MM.1S (cell line): Measurements from ENCODE around the gene LYRM4.
"Not testable (repeated sequence)": the region's sequence is repeated elsewhere in the genome, so short reads cannot be mapped to it uniquely, and the experiment has no call there.

Experiments
- DNase-seq: peaks from one replicate; pipeline ENCODE4 v3.0.0-alpha.2; 2015
- H2AFZ ChIP-seq: fragments of 300-600 bp; sonication (generic); 2 replicates; pipeline ENCODE4 v1.6.0; 2016; ENCODE audit warnings: antibody characterized with exemption, low read length
- H3F3A ChIP-seq: fragments of 300-600 bp; sonication (generic); 2 replicates; pipeline ENCODE4 v1.6.1; 2016; ENCODE audit warnings: mild to moderate bottlenecking, antibody characterized with exemption, low read length, moderate library complexity, mixed read lengths; ENCODE audit not compliant: insufficient read depth
- H3K27ac ChIP-seq: fragments of 300-600 bp; sonication (generic); 2 replicates; pipeline ENCODE4 v1.5.1; 2016; ENCODE audit warnings: mild to moderate bottlenecking, low read length
- H3K27me3 ChIP-seq: fragments of 300-600 bp; sonication (generic); replicated peaks from 2 replicates; pipeline ENCODE4 v1.6.0; 2016; ENCODE audit warnings: low read length; ENCODE audit not compliant: insufficient read depth
- H3K36me3 ChIP-seq: fragments of 300-600 bp; sonication (generic); replicated peaks from 2 replicates; pipeline ENCODE4 v1.6.1; 2016; ENCODE audit warnings: mild to moderate bottlenecking, low read length, mixed read lengths; ENCODE audit not compliant: insufficient read depth
- H3K4me1 ChIP-seq: fragments of 300-600 bp; sonication (generic); 2 replicates; pipeline ENCODE4 v1.6.1; 2016; ENCODE audit warnings: low read length, mixed read lengths
- H3K4me2 ChIP-seq: fragments of 300-600 bp; sonication (generic); 2 replicates; pipeline ENCODE4 v1.6.0; 2016; ENCODE audit warnings: low read depth, low read length
- H3K4me3 ChIP-seq: fragments of 300-600 bp; sonication (generic); 2 replicates; pipeline ENCODE4 v1.5.1; 2016; ENCODE audit warnings: low read length, mixed read lengths
- H3K79me2 ChIP-seq: fragments of 300-600 bp; sonication (generic); 2 replicates; pipeline ENCODE4 v1.6.1; 2016; ENCODE audit warnings: mixed run types, low read length, mixed read lengths
- H3K9ac ChIP-seq: fragments of 300-600 bp; sonication (generic); 2 replicates; pipeline ENCODE4 v1.6.1; 2016; ENCODE audit warnings: low read length, mixed read lengths
- H3K9me2 ChIP-seq: fragments of 300-600 bp; sonication (generic); replicated peaks from 2 replicates; pipeline ENCODE4 v1.6.1; 2016; ENCODE audit warnings: mild to moderate bottlenecking, low read length, mixed read lengths; ENCODE audit not compliant: insufficient read depth
- H3K9me3 ChIP-seq: fragments of 300-600 bp; sonication (generic); replicated peaks from 2 replicates; pipeline ENCODE4 v1.6.1; 2016; ENCODE audit warnings: mild to moderate bottlenecking, low read length, mixed read lengths; ENCODE audit not compliant: insufficient read depth
- H4K20me1 ChIP-seq: fragments of 300-600 bp; sonication (generic); 2 replicates; pipeline ENCODE4 v1.6.1; 2016; ENCODE audit warnings: mild to moderate bottlenecking, low read length, moderate library complexity, mixed read lengths; ENCODE audit not compliant: insufficient read depth
- CTCF ChIP-seq: fragments of 300-600 bp; sonication (generic); IDR thresholded peaks from 2 replicates; pipeline ENCODE4 v1.5.1; 2016; ENCODE audit warnings: antibody characterized with exemption, low read length, mixed read lengths
- EZH2 ChIP-seq: fragments of 300-600 bp; sonication (generic); optimal IDR thresholded peaks from 2 replicates; pipeline ENCODE3; 2017; ENCODE audit warnings: low read depth, mild to moderate bottlenecking, antibody characterized with exemption, low read length, mixed read lengths
- EZH2phosphoT487 ChIP-seq: fragments of 300-600 bp; sonication (generic); IDR thresholded peaks from 2 replicates; pipeline ENCODE4 v1.6.1; 2018; ENCODE audit warnings: antibody characterized with exemption, low read length

Gene LYRM4

GRCh38 chr6:5121479-5121878, 139.3 kb downstream of the LYRM4 start:
- no peaks in the 10 kb centered on the region for H3K36me3 ChIP-seq
- no peaks in the 10 kb centered on the region for H3K9me2 ChIP-seq
- no peak overlapping the region for H2AFZ ChIP-seq
- no peaks in the 10 kb centered on the region for H3K4me1 ChIP-seq
- TF ChIP-seq EZH2phosphoT487 (no peak), CTCF (no peak), EZH2 (no peak)
- H3K4me3 ChIP-seq, result no peak overlapping the region
- no peak overlapping the region for H3K27ac ChIP-seq
- no peaks in the 10 kb centered on the region for H3K79me2 ChIP-seq
- H3F3A ChIP-seq, result no peaks in the 10 kb centered on the region
- no peaks in the 10 kb centered on the region for H3K9me3 ChIP-seq
- DNase-seq, result no peak
- H3K27me3 ChIP-seq, result no peaks in the 10 kb centered on the region
- H4K20me1 ChIP-seq, result no peaks in the 10 kb centered on the region
- no peak overlapping the region for H3K9ac ChIP-seq
- no peak overlapping the region for H3K4me2 ChIP-seq

- H3K27ac ChIP-seq, H3K36me3 ChIP-seq, H3K79me2 ChIP-seq, H3K9ac ChIP-seq, H3K4me1 ChIP-seq, H3K4me2 ChIP-seq, H3K27me3 ChIP-seq, H3K9me2 ChIP-seq, H3F3A ChIP-seq, H3K4me3 ChIP-seq, H3K9me3 ChIP-seq, H4K20me1 ChIP-seq, H2AFZ ChIP-seq, DNase-seq: not testable (repeated sequence)
Measured at GRCh38 chr6:5120543-5120942, 140.2 kb downstream of the LYRM4 start.

GRCh38 chr6:5120011-5120410, 140.7 kb downstream of the LYRM4 start:
- Histone ChIP-seq H3F3A (no peaks in the 10 kb centered on the region), H4K20me1 (no peaks in the 10 kb centered on the region), H3K4me2 (no peak overlapping the region), H3K79me2 (no peaks in the 10 kb centered on the region), H3K27me3 (no peaks in the 10 kb centered on the region), H3K27ac (no peak overlapping the region), H3K36me3 (no peaks in the 10 kb centered on the region), H3K4me3 (no peak overlapping the region), H2AFZ (no peak overlapping the region), H3K4me1 (no peaks in the 10 kb centered on the region), H3K9me2 (no peaks in the 10 kb centered on the region), H3K9ac (no peak overlapping the region), H3K9me3 (no peaks in the 10 kb centered on the region)
- no peak for TF ChIP-seq EZH2
- no peak for TF ChIP-seq CTCF
- TF ChIP-seq EZH2phosphoT487, result no peak
- no peak for DNase-seq

- Histone ChIP-seq H3K4me2 (no peak overlapping the region), H3K36me3 (no peaks in the 10 kb centered on the region), H4K20me1 (no peaks in the 10 kb centered on the region), H2AFZ (no peak overlapping the region), H3F3A (no peaks in the 10 kb centered on the region), H3K4me1 (no peaks in the 10 kb centered on the region), H3K27me3 (no peaks in the 10 kb centered on the region), H3K27ac (no peak overlapping the region), H3K9ac (no peak overlapping the region), H3K9me3 (no peaks in the 10 kb centered on the region), H3K4me3 (no peak overlapping the region), H3K9me2 (no peaks in the 10 kb centered on the region), H3K79me2 (no peaks in the 10 kb centered on the region)
- TF ChIP-seq CTCF (no peak), EZH2 (no peak), EZH2phosphoT487 (no peak)
- DNase-seq, result no peak
Measured at GRCh38 chr6:5119090-5119951, 141.4 kb downstream of the LYRM4 start.
